Hepatocyte (in vitro differentiated cells): ENCODE results near the gene DDX39A.

Experiments
- EZH2phosphoT487 ChIP-seq: fragments of 200-600 bp; sonication (generic); IDR thresholded peaks from one replicate; pipeline ENCODE4 v1.6.1; 2018; ENCODE audit warnings: antibody characterized with exemption, mild to moderate bottlenecking, low read depth, moderate library complexity; ENCODE audit not compliant: unreplicated experiment, severe bottlenecking
- TF ChIP-seq, protein P1 (sequence below): fragments of 200-600 bp; sonication (generic); IDR thresholded peaks from 2 replicates; pipeline ENCODE4 v1.5.1; 2016; ENCODE audit warnings: antibody characterized with exemption, mild to moderate bottlenecking; ENCODE audit not compliant: poor library complexity

DNA sequence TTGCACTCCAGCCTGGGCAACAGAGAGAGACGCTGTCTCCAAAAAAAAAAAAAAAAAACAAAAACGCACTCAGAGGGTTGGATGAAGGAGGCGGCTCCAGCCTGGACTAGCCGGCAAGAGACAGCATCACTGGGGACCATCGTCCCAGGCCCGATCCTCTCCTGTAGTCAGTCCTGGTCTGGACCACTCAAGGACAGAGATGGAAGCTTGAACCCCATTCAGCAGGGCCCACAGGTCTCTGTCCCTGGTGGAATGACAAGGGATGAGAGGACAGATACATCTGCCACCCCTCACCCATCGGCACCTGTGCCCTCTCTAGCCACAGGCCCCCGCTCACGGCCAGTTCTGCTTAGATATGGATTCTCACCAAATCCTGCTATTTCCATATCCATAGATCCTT lies 23.9 kb downstream of the DDX39A start:
- TF ChIP-seq, protein P1, sequence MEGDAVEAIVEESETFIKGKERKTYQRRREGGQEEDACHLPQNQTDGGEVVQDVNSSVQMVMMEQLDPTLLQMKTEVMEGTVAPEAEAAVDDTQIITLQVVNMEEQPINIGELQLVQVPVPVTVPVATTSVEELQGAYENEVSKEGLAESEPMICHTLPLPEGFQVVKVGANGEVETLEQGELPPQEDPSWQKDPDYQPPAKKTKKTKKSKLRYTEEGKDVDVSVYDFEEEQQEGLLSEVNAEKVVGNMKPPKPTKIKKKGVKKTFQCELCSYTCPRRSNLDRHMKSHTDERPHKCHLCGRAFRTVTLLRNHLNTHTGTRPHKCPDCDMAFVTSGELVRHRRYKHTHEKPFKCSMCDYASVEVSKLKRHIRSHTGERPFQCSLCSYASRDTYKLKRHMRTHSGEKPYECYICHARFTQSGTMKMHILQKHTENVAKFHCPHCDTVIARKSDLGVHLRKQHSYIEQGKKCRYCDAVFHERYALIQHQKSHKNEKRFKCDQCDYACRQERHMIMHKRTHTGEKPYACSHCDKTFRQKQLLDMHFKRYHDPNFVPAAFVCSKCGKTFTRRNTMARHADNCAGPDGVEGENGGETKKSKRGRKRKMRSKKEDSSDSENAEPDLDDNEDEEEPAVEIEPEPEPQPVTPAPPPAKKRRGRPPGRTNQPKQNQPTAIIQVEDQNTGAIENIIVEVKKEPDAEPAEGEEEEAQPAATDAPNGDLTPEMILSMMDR: no peak
- TF ChIP-seq EZH2phosphoT487: no peak
